Peyer's patch (tissue), 4 donors: ENCODE measurements around the gene ELL2.

ENCODE experiments used
- CTCF ChIP-seq, 6 experiments: fragments of 450-650 bp in 4 of 6; fragments of 200-600 bp in 2 of 6; sonication (generic) in 1 of 6; IDR thresholded peaks; one replicate each; pipeline ENCODE4 v1.5.1; 2017 to 2019; ENCODE audit warnings: antibody characterized with exemption in 6 of 6, mild to moderate bottlenecking in 3 of 6, moderate library complexity in 1 of 6
- POLR2A ChIP-seq, 2 donors: fragments of 450-650 bp; IDR thresholded peaks; one replicate each; pipeline ENCODE4 v1.5.1; 2017; ENCODE audit warnings: antibody characterized with exemption in 2 of 2, mild to moderate bottlenecking in 2 of 2, moderate library complexity in 2 of 2

- no peak for TF ChIP-seq CTCF (IDR thresholded peaks at IDR 0.05)
- no peak for TF ChIP-seq POLR2A (IDR thresholded peaks at IDR 0.05)
Measured at GRCh38 chr5:95973793-95974325, 12.2 kb upstream of the ELL2 start.
